ENCODE results near the gene SAV1.
"Not testable (repeated sequence)": the region's sequence is repeated elsewhere in the genome, so short reads cannot be mapped to it uniquely, and the experiment has no call there.

SAV1 gene

GRCh38 chr14:50665300-50665699, 2.8 kb downstream of the SAV1 start:
- DNase-seq = not testable (repeated sequence)

- DNase-seq = not testable (repeated sequence)
Observed at GRCh38 chr14:50664579-50664978, 3.5 kb downstream of the SAV1 start.

GRCh38 chr14:50659327-50659974, 8.7 kb downstream of the SAV1 start:
- DNase-seq = no peak

- DNase-seq = no peak
Observed at GRCh38 chr14:50658203-50658602, 9.9 kb downstream of the SAV1 start.

- no peak for DNase-seq
Observed at GRCh38 chr14:50657753-50658152, 10.4 kb downstream of the SAV1 start.

GRCh38 chr14:50656776-50657175, 11.3 kb downstream of the SAV1 start:
- DNase-seq = no peak

GRCh38 chr14:50649691-50650090, 18.4 kb downstream of the SAV1 start:
- DNase-seq = no peak

GRCh38 chr14:50647753-50648152, 20.4 kb downstream of the SAV1 start:
- DNase-seq = no peak

GRCh38 chr14:50647282-50647681, 20.8 kb downstream of the SAV1 start:
- no peak for DNase-seq

- no peak for DNase-seq
Observed at GRCh38 chr14:50635141-50635540, 33.0 kb downstream of the SAV1 start.

- DNase-seq = peak in 1 of 2 donors; percentile 2
Observed at GRCh38 chr14:50633954-50634353, 34.2 kb downstream of the SAV1 start.

- DNase-seq = no peak
Observed at GRCh38 chr14:50631408-50631821, 36.7 kb downstream of the SAV1 start.

GRCh38 chr14:50624947-50625346, 43.2 kb downstream of the SAV1 start:
- not testable (repeated sequence) for DNase-seq

GRCh38 chr14:50624447-50624846, 43.7 kb downstream of the SAV1 start:
- DNase-seq = no peak

GRCh38 chr14:50622978-50623377, 45.1 kb downstream of the SAV1 start:
- DNase-seq = no peak

- no peak for DNase-seq
Observed at GRCh38 chr14:50620341-50620740, 47.8 kb downstream of the SAV1 start.

- DNase-seq = peak; percentile 6 to 38
Observed at GRCh38 chr14:50619569-50620141, 48.5 kb downstream of the SAV1 start.

GRCh38 chr14:50616275-50616674, 51.8 kb downstream of the SAV1 start:
- DNase-seq = no peak

GRCh38 chr14:50615552-50615951, 52.6 kb downstream of the SAV1 start:
- no peak for DNase-seq

GRCh38 chr14:50615056-50615455, 53.0 kb downstream of the SAV1 start:
- DNase-seq = no peak

GRCh38 chr14:50612806-50613205, 55.3 kb downstream of the SAV1 start:
- DNase-seq = no peak

GRCh38 chr14:50610465-50610864, 57.6 kb downstream of the SAV1 start:
- no peak for DNase-seq

- DNase-seq = no peak
Observed at GRCh38 chr14:50608302-50608851, 59.7 kb downstream of the SAV1 start.

- no peak for DNase-seq
Observed at GRCh38 chr14:50607761-50608160, 60.3 kb downstream of the SAV1 start.

All from inflammatory macrophage (primary cell).